Heart left ventricle (tissue), 13 donors: ENCODE measurements around the gene CLPTM1.

Source experiments
- POLR2A ChIP-seq, 2 donors: fragments of 450-650 bp; IDR thresholded peaks; one replicate each; pipeline ENCODE4 v1.6.1; 2017; ENCODE audit warnings: antibody characterized with exemption in 2 of 2, mild to moderate bottlenecking in 2 of 2, moderate library complexity in 2 of 2
- TF ChIP-seq, protein P1 (sequence below), 12 donors: fragments of 200-600 bp; sonication (generic) in 4 of 12; IDR thresholded peaks; one replicate each; pipeline versions ENCODE4 v1.5.0 to v1.8.0; 2018 to 2022; ENCODE audit warnings: antibody characterized with exemption in 12 of 12, mild to moderate bottlenecking in 5 of 12
- donor health status: ischemic (EF 13 %, LVEDD 7.1; RV severe dilation, severe dysfunction).
- donor health status: DM: no; HTN: yes; CAD: no.
- donor health status: DM: no; HTN: no; CAD: no.
- donor health status: ischemic (EF 25% LVEDD 6.9; RV normal size, moderate dysfunction).
- donor health status: ischemic (EF 25% LVEDD 5.7; RV mildly dilated, moderate dysfunction).
- donor health status: ischemic (EF 35%, LVEDD 5.7; RV mildly dilated, moderate dysfunction).
- donor health status: nonischemic (EF 11% LVEDD 7.7; RV severe dilation, severe dysfunction).
- donor health status: DM: yes; HTN: yes; CAD: no.
- donor health status: PGD.
- donor health status: ischemic (EF 29% LVEDD 5.4; RV normal size, mild dysfunction).
- donor health status: nonischemic (EF 23%, LVEDD 6.1; RV moderate dilation, normal function).

DNA sequence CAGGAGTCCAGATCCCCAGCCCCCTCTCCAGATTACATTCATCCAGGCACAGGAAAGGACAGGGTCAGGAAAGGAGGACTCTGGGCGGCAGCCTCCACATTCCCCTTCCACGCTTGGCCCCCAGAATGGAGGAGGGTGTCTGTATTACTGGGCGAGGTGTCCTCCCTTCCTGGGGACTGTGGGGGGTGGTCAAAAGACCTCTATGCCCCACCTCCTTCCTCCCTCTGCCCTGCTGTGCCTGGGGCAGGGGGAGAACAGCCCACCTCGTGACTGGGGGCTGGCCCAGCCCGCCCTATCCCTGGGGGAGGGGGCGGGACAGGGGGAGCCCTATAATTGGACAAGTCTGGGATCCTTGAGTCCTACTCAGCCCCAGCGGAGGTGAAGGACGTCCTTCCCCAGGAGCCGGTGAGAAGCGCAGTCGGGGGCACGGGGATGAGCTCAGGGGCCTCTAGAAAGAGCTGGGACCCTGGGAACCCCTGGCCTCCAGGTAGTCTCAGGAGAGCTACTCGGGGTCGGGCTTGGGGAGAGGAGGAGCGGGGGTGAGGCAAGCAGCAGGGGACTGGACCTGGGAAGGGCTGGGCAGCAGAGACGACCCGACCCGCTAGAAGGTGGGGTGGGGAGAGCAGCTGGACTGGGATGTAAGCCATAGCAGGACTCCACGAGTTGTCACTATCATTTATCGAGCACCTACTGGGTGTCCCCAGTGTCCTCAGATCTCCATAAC is 49.6 kb upstream of the CLPTM1 start, which contains the start of gene APOE:
- TF ChIP-seq POLR2A (IDR thresholded peaks at IDR 0.05), result no peak
- TF ChIP-seq, protein P1, sequence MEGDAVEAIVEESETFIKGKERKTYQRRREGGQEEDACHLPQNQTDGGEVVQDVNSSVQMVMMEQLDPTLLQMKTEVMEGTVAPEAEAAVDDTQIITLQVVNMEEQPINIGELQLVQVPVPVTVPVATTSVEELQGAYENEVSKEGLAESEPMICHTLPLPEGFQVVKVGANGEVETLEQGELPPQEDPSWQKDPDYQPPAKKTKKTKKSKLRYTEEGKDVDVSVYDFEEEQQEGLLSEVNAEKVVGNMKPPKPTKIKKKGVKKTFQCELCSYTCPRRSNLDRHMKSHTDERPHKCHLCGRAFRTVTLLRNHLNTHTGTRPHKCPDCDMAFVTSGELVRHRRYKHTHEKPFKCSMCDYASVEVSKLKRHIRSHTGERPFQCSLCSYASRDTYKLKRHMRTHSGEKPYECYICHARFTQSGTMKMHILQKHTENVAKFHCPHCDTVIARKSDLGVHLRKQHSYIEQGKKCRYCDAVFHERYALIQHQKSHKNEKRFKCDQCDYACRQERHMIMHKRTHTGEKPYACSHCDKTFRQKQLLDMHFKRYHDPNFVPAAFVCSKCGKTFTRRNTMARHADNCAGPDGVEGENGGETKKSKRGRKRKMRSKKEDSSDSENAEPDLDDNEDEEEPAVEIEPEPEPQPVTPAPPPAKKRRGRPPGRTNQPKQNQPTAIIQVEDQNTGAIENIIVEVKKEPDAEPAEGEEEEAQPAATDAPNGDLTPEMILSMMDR (IDR thresholded peaks at IDR 0.05), result no peak
